GM19240 (cell line): ENCODE measurements around the gene RALGAPA2.
A peak's percentile ranks its signal among the peaks of the same experiment; 100 is the strongest.

Experiments used
- DNase-seq: peaks from one replicate; pipeline ENCODE4 v3.0.0; 2011; ENCODE audit warnings: low spot score; ENCODE audit not compliant: insufficient read length

The RALGAPA2 gene

GRCh38 chr20:20472684-20473274, 239.7 kb downstream of the RALGAPA2 start:
- DNase-seq = no peak

GRCh38 chr20:20466341-20466879, 246.0 kb downstream of the RALGAPA2 start:
- peak; percentile 43 for DNase-seq

GRCh38 chr20:20465252-20465651, 247.2 kb downstream of the RALGAPA2 start:
- DNase-seq = no peak

GRCh38 chr20:20463933-20464374, 248.5 kb downstream of the RALGAPA2 start:
- no peak for DNase-seq

DNA sequence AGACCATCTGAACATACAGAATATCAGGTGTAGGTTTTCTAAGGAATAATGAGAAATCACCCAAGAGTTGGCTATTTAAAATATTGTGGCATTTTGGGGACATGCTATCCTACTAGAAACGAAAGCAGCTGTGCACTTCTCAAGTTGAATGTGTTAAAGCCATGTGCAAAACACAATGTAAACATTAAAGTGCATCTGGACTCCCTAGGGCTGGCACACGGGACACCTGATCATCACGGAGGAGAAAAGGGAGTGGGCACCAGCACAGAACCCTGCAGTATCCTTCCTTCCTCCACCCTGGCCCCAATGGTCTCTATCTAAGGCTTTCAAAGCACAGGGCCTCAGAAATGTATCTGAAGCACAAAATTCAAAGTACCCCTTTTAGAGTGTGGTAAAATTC, 250.3 kb downstream of the RALGAPA2 start:
- no peak for DNase-seq

DNA sequence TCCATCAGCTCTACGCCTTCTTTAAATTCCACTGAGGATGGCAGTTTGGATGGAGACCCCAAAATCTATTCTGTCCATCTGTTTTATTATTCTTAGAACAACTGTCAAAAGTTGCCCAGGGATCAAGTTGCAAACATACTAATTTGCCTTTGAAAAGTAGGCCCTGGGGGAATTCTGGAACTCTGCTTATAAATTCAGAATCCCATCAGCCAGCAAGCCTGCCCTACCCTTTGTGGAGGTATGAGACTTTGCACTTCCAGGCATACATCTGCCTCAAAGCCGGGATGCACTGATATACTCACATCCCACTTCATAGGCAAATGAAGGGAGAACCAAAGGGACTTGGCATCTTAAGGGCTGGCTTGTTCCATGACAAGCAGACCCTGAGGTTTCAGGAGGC, 250.9 kb downstream of the RALGAPA2 start:
- no peak for DNase-seq

DNA sequence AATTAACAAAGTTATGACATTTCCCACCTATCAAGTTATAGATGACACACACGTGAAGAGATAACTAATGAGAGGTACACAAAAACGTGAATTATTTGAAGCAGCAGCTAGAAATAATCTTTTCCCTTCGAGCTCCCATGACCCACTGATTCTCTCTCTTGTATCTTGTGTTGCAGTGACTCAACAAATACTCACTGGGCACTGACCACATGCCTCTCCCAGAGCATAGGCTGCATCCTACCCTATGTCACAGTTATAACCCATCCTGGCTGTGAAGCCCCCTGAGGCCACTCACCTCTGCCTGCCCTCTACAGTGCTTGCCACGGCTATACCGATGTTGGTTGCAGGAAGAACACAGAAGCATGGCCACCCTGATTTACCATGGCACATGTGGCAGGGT, 252.7 kb downstream of the RALGAPA2 start:
- no peak for DNase-seq

- DNase-seq = no peak
These were observed 254.9 kb downstream of the RALGAPA2 start for GRCh38 chr20:20457392-20458126.

DNA sequence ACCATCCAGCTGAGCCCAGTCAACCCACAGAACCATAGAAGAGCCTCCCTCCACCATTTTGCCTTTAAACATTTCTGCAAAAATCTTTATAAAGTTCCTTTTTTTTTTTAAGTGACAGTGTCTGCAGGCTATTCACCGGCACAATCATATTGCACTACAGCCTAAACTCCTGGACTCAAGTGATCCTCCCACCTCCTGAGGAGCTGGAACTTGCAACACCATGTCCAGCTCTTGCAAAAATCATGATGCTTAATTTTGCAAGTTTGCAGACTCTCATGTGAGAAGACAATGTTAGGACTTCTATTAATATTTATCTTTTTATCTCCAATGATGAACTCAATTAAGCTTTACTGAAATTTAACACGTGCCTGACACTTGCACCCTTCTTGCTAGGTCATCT, 255.7 kb downstream of the RALGAPA2 start:
- no peak for DNase-seq

DNA sequence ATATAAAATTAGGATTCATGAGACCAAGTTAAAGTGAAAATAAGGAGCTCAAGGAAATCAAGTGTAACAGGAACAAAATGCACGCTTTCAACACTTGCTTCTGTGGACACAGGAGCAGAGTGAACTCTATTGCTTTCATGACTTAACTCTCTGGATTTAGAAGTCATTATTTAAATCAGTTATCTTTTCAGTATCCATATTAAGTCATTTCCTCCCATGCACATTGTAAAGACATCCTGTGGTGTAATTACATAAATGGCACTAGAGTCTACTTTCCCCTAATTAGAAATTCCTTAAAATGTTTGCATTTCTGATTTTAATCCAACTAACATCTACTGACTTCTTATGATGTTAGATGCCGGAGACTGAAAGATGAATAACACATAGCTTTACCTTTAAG, 256.5 kb downstream of the RALGAPA2 start:
- DNase-seq = no peak

DNA sequence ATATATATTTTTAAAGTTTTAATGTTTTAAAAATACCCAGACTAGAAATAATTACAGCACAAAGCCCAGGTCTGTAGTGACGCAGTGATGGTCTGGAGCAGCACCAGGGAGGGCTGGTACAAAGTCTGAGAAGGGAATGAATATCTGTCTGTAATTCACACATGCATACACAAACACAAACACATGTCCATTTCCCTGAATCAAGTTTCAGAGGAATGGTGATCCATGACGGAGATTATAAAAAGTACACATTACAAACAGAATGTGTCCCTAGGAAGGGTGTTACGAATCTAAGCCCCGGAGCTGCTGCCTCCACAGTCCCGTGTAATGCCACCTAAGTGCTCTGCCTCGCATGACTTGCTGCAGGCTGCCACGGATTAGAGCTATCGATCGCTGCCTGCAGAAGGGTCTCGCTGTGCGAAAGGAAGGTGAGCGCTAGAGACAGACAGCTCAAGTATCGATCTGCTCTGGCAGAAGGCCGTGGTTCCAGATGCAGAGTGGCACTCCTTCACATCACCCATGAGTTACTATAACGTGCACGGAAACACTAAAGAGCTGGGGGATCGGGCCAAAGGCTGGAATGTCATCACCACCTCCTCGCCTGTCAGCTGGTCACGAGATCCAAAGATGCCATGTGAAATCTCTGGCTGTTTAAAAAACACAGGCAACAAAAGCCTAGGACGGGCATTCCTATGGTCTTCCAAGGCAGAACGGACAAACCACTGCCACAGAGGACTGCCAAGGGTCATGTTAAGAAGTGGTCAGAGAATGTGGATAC, 257.4 kb downstream of the RALGAPA2 start:
- no peak for DNase-seq

GRCh38 chr20:20454367-20454766, 258.1 kb downstream of the RALGAPA2 start:
- no peak for DNase-seq

- peak; percentile 57 for DNase-seq
These were observed 260.2 kb downstream of the RALGAPA2 start for GRCh38 chr20:20452254-20452676.

- no peak for DNase-seq
These were observed 261.9 kb downstream of the RALGAPA2 start for GRCh38 chr20:20450521-20450920.

DNA sequence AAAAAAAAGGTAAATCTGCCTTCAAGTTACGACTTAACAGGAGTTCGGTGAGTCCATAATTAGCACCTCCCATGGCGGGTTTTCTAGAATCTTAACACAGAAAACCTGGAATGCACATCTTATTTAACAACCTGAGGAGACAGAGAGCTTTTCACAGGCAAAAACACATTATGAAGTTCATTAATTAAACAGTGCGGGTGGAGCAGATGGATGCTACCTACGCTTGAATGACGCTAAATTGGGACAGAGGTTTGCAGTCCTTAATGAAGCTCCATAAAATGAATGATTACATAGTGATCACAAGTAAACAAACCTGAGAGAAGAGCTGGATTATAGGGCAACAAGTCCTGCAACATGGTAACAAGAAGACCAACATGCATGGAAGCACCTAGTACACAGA, 263.6 kb downstream of the RALGAPA2 start:
- no peak for DNase-seq

DNA sequence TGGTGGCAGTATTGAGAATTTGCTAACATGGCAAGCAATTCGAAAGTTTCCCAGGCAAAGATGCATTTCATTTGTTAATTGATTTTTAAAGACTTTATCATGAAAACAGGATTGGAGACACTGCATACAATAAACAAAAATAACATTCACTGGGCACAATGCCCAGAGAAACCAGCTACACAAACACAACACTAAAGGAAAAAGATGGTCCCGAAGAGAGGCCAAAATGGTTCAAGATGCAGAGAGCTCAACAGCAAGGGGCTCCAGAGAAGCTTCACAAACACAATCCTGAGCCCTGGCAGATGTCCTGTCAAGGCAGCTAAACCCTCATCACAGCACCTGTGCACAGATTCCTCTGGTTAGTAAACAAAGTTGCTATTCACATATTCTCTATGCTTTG, 265.2 kb downstream of the RALGAPA2 start:
- no peak for DNase-seq

GRCh38 chr20:20446425-20447015, 265.9 kb downstream of the RALGAPA2 start:
- no peak for DNase-seq

DNA sequence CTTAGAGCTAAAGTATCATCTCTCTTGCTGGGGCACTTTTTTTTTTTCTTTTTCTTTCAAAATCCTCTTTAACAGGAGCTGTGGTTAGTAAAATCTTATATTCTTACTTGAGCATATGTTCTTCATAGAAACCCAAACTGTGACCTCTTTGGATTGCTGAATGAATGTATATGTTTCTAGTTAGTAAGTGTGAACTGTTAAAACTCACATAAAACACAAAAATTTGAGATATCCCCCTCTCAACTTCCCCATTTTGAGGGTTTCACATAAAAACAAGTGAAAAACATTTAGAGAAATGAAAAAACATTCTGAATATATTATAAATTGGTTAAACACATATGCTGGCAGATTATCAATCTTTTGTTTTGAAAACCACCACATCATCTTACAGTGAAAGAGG, 266.4 kb downstream of the RALGAPA2 start:
- no peak for DNase-seq

- DNase-seq = no peak
These were observed 268.9 kb downstream of the RALGAPA2 start for GRCh38 chr20:20443504-20443903.

DNA sequence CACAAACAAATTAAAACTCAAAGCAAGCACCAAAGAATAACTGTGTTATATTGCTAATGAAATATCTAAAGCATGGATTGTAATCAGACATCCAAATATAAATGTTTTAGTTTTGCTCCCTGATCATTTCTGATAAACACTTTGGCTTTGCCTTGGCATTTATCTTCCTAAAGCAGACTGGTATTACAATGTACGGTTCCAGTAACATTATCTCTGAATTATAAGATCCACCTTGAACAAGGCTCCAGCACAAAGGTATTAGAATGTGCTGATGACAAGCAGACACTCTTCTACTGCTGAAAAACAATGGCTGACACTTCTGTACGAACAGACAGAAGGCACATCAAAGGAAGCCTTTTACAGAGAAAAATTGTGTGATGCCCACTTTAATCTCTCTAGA, 270.0 kb downstream of the RALGAPA2 start:
- DNase-seq = no peak

- DNase-seq = no peak
These were observed 271.4 kb downstream of the RALGAPA2 start for GRCh38 chr20:20440886-20441658.
